HEK293 (cell line): ENCODE data around the gene DPY19L1.

ENCODE experiments used
- CTCF ChIA-PET: fragments of 350-600 bp; formaldehyde crosslinking; extraction: SDS; loops from one replicate; lab custom pipeline; 2021; ENCODE audit warnings: antibody characterized with exemption; lab: Yijun Ruan, JAX
- POLR2A ChIA-PET: fragments of 300-600 bp; formaldehyde crosslinking; extraction: SDS; loops from one replicate; lab custom pipeline; 2020; ENCODE audit warnings: antibody characterized with exemption, inconsistent platforms; lab: Yijun Ruan, JAX
- H3K27ac ChIP-seq: fragments of 200-500 bp; sonication (Bioruptor generic); 2 replicates; pipeline ENCODE4 v1.5.1; 2014; ENCODE audit warnings: low read depth, low read length, control low read depth, inconsistent platforms; ENCODE audit errors: extremely low read depth
- H3K36me3 ChIP-seq, 2 experiments: fragments of 200-500 bp in 1 of 2; sonication (Bioruptor generic) in 1 of 2; 1 replicate in 1 of 2; 2 replicates in 1 of 2; pipeline ENCODE4 v1.5.1; 2014 to 2017; ENCODE audit warnings: inconsistent platforms in 2 of 2, low read length in 2 of 2; ENCODE audit not compliant: control insufficient read depth in 2 of 2, insufficient read depth in 1 of 2
- H3K4me1 ChIP-seq: fragments of 200-500 bp; sonication (Bioruptor generic); 2 replicates; pipeline ENCODE4 v1.5.1; 2014; ENCODE audit warnings: mild to moderate bottlenecking, low read length, inconsistent platforms; ENCODE audit not compliant: control insufficient read depth, insufficient read depth
- H3K4me3 ChIP-seq: 2 replicates; pipeline ENCODE4 v1.5.1; 2011; ENCODE audit warnings: low read depth, mild to moderate bottlenecking, control low read depth, low read length, moderate library complexity
- H3K9me3 ChIP-seq: fragments of 200-500 bp; sonication (Bioruptor generic); 2 replicates; pipeline ENCODE4 v1.5.1; 2014; ENCODE audit warnings: low read depth, low read length, inconsistent platforms; ENCODE audit not compliant: control insufficient read depth, insufficient read depth
- HIC1 ChIP-seq: fragments of 450-650 bp; formaldehyde crosslinking; IDR thresholded peaks from 2 replicates; pipeline ENCODE4 v1.5.1; 2016; ENCODE audit warnings: missing biosample characterization, missing genetic modification characterization
- HOXA7 ChIP-seq: sonication (generic); formaldehyde crosslinking; IDR thresholded peaks from 2 replicates; pipeline ENCODE4 v1.8.1; 2022; ENCODE audit warnings: missing genetic modification reagents, borderline replicate concordance
- KLF17 ChIP-seq: fragments of 450-650 bp; formaldehyde crosslinking; IDR thresholded peaks from 2 replicates; pipeline ENCODE4 v1.5.1; 2016; ENCODE audit warnings: missing biosample characterization, missing genetic modification characterization
- MZF1 ChIP-seq: fragments of 450-650 bp; formaldehyde crosslinking; IDR thresholded peaks from 2 replicates; pipeline ENCODE4 v1.5.1; 2017; ENCODE audit warnings: missing biosample characterization, missing genetic modification characterization, borderline replicate concordance
- PRDM1 ChIP-seq: fragments of 450-650 bp; formaldehyde crosslinking; IDR thresholded peaks from 2 replicates; pipeline ENCODE4; 2016; ENCODE audit warnings: missing biosample characterization, missing genetic modification characterization
- ZBTB10 ChIP-seq: fragments of 450-650 bp; formaldehyde crosslinking; IDR thresholded peaks from 2 replicates; pipeline ENCODE4 v1.5.1; 2016; ENCODE audit warnings: missing biosample characterization, missing genetic modification characterization
- ZBTB11 ChIP-seq: fragments of 450-650 bp; formaldehyde crosslinking; conservative IDR thresholded peaks from 2 replicates; pipeline ENCODE4 v1.5.1; 2016; ENCODE audit warnings: low read depth, missing biosample characterization, missing genetic modification characterization
- ZEB2 ChIP-seq: fragments of 450-650 bp; formaldehyde crosslinking; IDR thresholded peaks from 2 replicates; pipeline ENCODE4 v1.5.1; 2016; ENCODE audit warnings: missing biosample characterization, missing genetic modification characterization
- ZNF114 ChIP-seq: fragments of 450-650 bp; formaldehyde crosslinking; IDR thresholded peaks from 2 replicates; pipeline ENCODE4 v1.5.0; 2017; ENCODE audit warnings: missing biosample characterization, missing genetic modification characterization
- ZNF133 ChIP-seq: fragments of 450-650 bp; formaldehyde crosslinking; IDR thresholded peaks from 2 replicates; pipeline ENCODE4 v1.5.1; 2016; ENCODE audit warnings: missing biosample characterization, missing genetic modification characterization
- ZNF184 ChIP-seq: fragments of 450-650 bp; IDR thresholded peaks from 2 replicates; pipeline ENCODE4 v1.5.1; 2018; ENCODE audit warnings: missing biosample characterization, mild to moderate bottlenecking, missing genetic modification characterization
- ZNF324 ChIP-seq: fragments of 450-650 bp; formaldehyde crosslinking; IDR thresholded peaks from 2 replicates; pipeline ENCODE4 v1.5.1; 2016; ENCODE audit warnings: missing biosample characterization, missing genetic modification characterization
- ZNF433 ChIP-seq: fragments of 450-650 bp; formaldehyde crosslinking; IDR thresholded peaks from 2 replicates; pipeline ENCODE4 v1.5.1; 2016; ENCODE audit warnings: missing biosample characterization, missing genetic modification characterization, low read depth
- ZNF510 ChIP-seq: fragments of 450-650 bp; formaldehyde crosslinking; IDR thresholded peaks from 2 replicates; pipeline ENCODE4 v1.5.1; 2018; ENCODE audit warnings: mild to moderate bottlenecking, missing genetic modification characterization, missing biosample characterization; ENCODE audit not compliant: insufficient replicate concordance
- ZNF514 ChIP-seq: fragments of 450-650 bp; formaldehyde crosslinking; IDR thresholded peaks from 2 replicates; pipeline ENCODE4 v1.5.1; 2016; ENCODE audit warnings: missing biosample characterization, missing genetic modification characterization
- ZNF521 ChIP-seq: fragments of 450-650 bp; formaldehyde crosslinking; IDR thresholded peaks from 2 replicates; pipeline ENCODE4 v1.5.1; 2017; ENCODE audit warnings: missing biosample characterization, mild to moderate bottlenecking, missing genetic modification characterization
- ZNF677 ChIP-seq: fragments of 450-650 bp; IDR thresholded peaks from 2 replicates; pipeline ENCODE4 v1.5.0; 2018; ENCODE audit warnings: missing biosample characterization, mild to moderate bottlenecking, missing genetic modification characterization, moderate library complexity
- ZNF791 ChIP-seq: fragments of 450-650 bp; formaldehyde crosslinking; IDR thresholded peaks from 2 replicates; pipeline ENCODE4 v1.5.1; 2016; ENCODE audit warnings: missing biosample characterization, missing genetic modification characterization
- ZSCAN23 ChIP-seq: fragments of 450-650 bp; formaldehyde crosslinking; IDR thresholded peaks from 2 replicates; pipeline ENCODE4 v1.5.1; 2016; ENCODE audit warnings: missing biosample characterization, missing genetic modification characterization

DPY19L1 gene

GRCh38 chr7:35015346-35015859, 21.9 kb downstream of the DPY19L1 start:
- no peaks in the 10 kb centered on the region for H3K9me3 ChIP-seq
- ChIA-PET CTCF (no interaction called here), POLR2A (no interaction called here)
- H3K27ac ChIP-seq, result no peak overlapping the region
- no peak overlapping the region for H3K4me3 ChIP-seq
- H3K4me1 ChIP-seq, result no peaks in the 10 kb centered on the region
- peaks cover 3 to 5% of the 10 kb centered on the region in 2 experiments for H3K36me3 ChIP-seq
- TF ChIP-seq ZNF677 (tag by site-specific recombination), result no peak
- no peak for TF ChIP-seq ZNF324
- TF ChIP-seq ZNF133 (tag by site-specific recombination), result no peak
- TF ChIP-seq ZBTB11, result no peak
- TF ChIP-seq ZNF521, result no peak
- no peak for TF ChIP-seq ZSCAN23 (tag by site-specific recombination)
- TF ChIP-seq ZNF510, result no peak
- no peak for TF ChIP-seq HOXA7 (CRISPR knock-in tag)
- no peak for TF ChIP-seq ZNF433 (tag by site-specific recombination)
- TF ChIP-seq HIC1 (tag by site-specific recombination), result no peak
- no peak for TF ChIP-seq ZNF514 (tag by site-specific recombination)

GRCh38 chr7:35012160-35012559, 25.1 kb downstream of the DPY19L1 start:
- Histone ChIP-seq H3K4me3 (no peak overlapping the region), H3K9me3 (no peaks in the 10 kb centered on the region), H3K4me1 (no peaks in the 10 kb centered on the region), H3K36me3 (peaks cover 3 to 5% of the 10 kb centered on the region in 2 experiments), H3K27ac (no peak overlapping the region)
- TF ChIP-seq ZEB2 (tag by site-specific recombination) (no peak), PRDM1 (no peak), ZNF184 (tag by site-specific recombination) (no peak), ZNF791 (tag by site-specific recombination) (no peak), MZF1 (tag by site-specific recombination) (no peak), KLF17 (tag by site-specific recombination) (no peak), ZNF114 (tag by site-specific recombination) (no peak), ZBTB10 (tag by site-specific recombination) (no peak)
- CTCF ChIA-PET, result interaction anchor here (0.6 kb wide), 1 partner anchor 11 kb away, joined by 3 read pairs; no protein-coding TSS in a partner anchor
- POLR2A ChIA-PET, result no interaction called here
